Cardiac fibroblast (primary cell): Measurements from ENCODE around the gene FASTKD3.

ENCODE experiments used
- DNase-seq, 2 donors: peaks; one replicate each; pipeline versions ENCODE4 v3.0.0 to v3.0.0-alpha.2; 2010; ENCODE audit warnings: low read depth in 2 of 2
- H3K4me3 ChIP-seq, 2 donors: replicated peaks in 1 of 2; 1 replicate in 1 of 2; 2 replicates in 1 of 2; pipeline ENCODE4 v1.5.1; 2011; ENCODE audit warnings: low read depth in 2 of 2, low read length in 2 of 2, mild to moderate bottlenecking in 2 of 2, moderate library complexity in 1 of 2
- CTCF ChIP-seq: IDR thresholded peaks from one replicate; pipeline ENCODE4 v1.5.1; 2011; ENCODE audit warnings: low read depth, mild to moderate bottlenecking, low read length, inconsistent platforms

Gene FASTKD3

GRCh38 chr5:7851617-7852289 lies 17.1 kb downstream of the FASTKD3 start:
- no peak for DNase-seq
- no peak overlapping the region for H3K4me3 ChIP-seq
- no peak for TF ChIP-seq CTCF

GRCh38 chr5:7851240-7851592 lies 17.6 kb downstream of the FASTKD3 start:
- TF ChIP-seq CTCF: no peak
- no peak for DNase-seq
- peak overlapping the region in 1 of 2 donors; percentile 45 for H3K4me3 ChIP-seq

GRCh38 chr5:7850395-7851239 lies 18.2 kb downstream of the FASTKD3 start, which contains the start of gene CFAP90:
Gene CFAP90, minus strand, starts transcription at chr5:7851133. Its CDS starts 112 bp downstream, at chr5:7851021.
- peak within 1 kb of the TSS; percentile 45 to 46 for H3K4me3 ChIP-seq
- peak; percentile 30 for TF ChIP-seq CTCF
- DNase-seq: peak; percentile 23 to 60

GRCh38 chr5:7849681-7850394 lies 19.0 kb downstream of the FASTKD3 start:
- DNase-seq: no peak
- peak overlapping the region in 1 of 2 donors; percentile 34 for H3K4me3 ChIP-seq
- no peak for TF ChIP-seq CTCF

DNA sequence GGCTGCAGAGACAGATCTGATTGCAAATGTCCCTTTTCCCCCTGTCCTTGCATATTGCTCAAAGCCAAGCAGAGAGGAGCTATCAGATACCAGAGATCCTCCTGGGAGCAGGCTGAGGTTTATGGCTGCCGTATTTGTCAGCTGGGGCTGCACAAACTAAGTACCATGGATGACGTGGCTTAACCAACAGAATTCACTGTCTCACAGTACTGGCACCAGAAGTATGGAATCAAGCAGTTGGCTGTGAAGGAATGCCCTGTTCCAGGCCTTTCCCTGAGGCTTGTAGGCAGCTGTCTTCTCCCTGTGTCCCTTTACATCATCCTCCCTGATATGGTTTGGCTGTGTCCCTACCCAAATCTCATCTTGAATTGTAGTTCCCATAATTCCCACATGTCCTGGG lies 20.5 kb downstream of the FASTKD3 start:
- H3K4me3 ChIP-seq: no peak overlapping the region
- DNase-seq: peak in 1 of 2 donors; percentile 35
- TF ChIP-seq CTCF: no peak

GRCh38 chr5:7846327-7846726 lies 22.5 kb downstream of the FASTKD3 start:
- TF ChIP-seq CTCF: no peak
- DNase-seq: no peak
- no peak overlapping the region for H3K4me3 ChIP-seq
